ENCODE results near the gene PREX1.

- TF ChIP-seq CTCF (IDR thresholded peaks at IDR 0.05; ENCODE audit: low read depth, low read length) (no peak), POLR2A (IDR thresholded peaks at IDR 0.05; ENCODE audit: extremely low read depth, insufficient read length) (no peak)
Observed at GRCh38 chr20:48750376-48750775, 77.4 kb downstream of the PREX1 start.
